Breast epithelium (tissue), 3 donors: ENCODE data around the gene PUM2.

Source experiments
- CTCF ChIP-seq, 3 donors: fragments of 450-650 bp; IDR thresholded peaks; one replicate each; pipeline ENCODE4 v1.5.1; 2016 to 2017; ENCODE audit warnings: antibody characterized with exemption in 3 of 3, mild to moderate bottlenecking in 3 of 3, moderate library complexity in 3 of 3
- POLR2A ChIP-seq: fragments of 450-650 bp; IDR thresholded peaks from one replicate; pipeline ENCODE4 v1.6.1; 2016; ENCODE audit warnings: antibody characterized with exemption, mild to moderate bottlenecking, moderate library complexity
- POLR2AphosphoS5 ChIP-seq, 3 donors: sonication (generic); formaldehyde crosslinking; IDR thresholded peaks; one replicate each; pipeline ENCODE4 v1.6.1; 2017; ENCODE audit warnings: antibody characterized with exemption in 3 of 3

GRCh38 chr2:20362701-20363435 lies 12.2 kb upstream of the PUM2 start:
- TF ChIP-seq CTCF (IDR thresholded peaks at IDR 0.05) (no peak), POLR2A (no peak), POLR2AphosphoS5 (IDR thresholded peaks at IDR 0.05) (no peak)
